ENCODE results near the gene ZNF444.

ZNF444 gene

DNA sequence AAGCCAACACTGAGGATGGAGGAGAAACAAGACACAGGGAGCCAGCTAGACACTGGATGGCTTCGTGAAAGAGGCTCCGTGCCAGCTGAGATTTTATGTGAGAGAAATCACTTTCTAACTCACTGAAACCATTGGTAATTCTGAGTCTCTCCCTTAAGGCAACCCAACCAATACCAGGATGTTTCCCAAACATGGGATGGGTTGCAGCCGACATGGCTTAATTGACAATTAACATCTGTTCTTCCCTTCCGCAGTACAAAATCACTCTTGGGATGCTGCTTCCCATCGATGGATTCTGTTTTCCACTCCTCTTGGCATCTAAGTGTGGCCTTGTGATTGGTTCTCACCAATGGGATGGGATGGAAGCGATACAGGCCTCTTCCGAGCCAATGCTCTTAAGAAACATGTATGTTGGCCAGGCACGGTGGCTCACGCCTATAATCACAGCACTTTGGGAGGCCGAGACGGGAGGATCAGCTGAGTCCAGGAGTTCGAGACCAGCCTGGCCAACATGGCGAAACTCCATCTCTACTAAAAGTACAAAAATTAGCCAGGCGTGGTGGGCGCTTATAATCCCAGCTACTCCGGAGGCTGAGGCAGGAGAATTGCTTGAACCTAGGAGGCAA lies 17.7 kb upstream of the ZNF444 start:
- DNase-seq, result no peak

DNA sequence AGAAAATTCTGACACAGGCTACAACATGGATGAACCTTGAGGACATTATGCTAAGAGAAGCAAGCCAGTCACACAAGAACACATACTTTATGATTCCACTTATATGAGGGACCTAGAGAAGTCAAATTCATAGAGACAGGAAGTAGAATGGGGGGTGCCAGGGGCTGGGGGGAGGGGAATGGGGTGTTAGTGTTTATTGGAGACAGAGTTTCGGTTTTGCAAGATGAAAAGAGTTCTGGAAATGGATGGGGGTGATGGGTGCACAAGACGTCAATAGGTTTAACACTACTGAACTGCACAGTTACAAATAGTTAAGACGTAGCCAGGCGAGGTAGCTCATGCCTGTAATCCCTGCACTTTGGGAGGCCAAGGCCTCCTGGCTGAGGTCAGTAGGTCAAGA lies 16.5 kb upstream of the ZNF444 start:
- DNase-seq, result no peak

DNA sequence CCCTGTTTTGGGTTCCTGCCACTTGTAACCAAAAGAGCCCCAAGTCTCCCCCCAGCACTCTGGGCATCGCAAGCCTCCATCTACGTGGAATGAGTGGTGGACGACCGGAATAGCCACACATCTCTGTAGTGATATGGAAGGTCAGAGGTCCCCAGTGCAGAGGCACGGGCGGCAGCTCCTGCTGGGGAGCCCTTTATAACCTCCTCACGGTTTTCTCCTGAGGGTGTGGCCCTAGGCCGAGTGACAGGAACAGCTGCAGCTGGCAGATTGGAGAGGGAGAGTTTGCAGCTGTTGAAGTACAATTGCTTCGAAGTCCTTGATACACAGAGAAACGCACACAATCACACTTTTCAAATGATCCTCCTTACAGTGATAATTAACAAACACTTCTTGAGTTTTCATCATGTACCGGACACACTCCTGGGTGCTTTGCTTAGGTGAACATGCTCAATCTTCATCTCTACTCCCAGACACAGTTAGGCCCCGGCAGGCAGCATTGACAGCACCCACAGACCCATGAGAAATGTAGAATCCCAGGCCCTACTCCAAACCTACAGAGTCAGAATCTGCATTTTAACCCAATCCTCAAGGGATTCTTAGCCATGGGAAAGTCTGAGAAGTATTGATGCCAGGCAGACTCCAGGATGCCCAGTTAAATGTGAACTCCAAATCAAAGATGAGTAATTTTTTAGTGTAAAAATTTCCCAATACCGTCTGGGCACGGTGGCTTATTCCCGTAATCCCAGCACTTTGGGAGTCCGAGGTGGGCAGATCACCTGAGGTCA lies 15.1 kb upstream of the ZNF444 start:
- no peak for DNase-seq

DNA sequence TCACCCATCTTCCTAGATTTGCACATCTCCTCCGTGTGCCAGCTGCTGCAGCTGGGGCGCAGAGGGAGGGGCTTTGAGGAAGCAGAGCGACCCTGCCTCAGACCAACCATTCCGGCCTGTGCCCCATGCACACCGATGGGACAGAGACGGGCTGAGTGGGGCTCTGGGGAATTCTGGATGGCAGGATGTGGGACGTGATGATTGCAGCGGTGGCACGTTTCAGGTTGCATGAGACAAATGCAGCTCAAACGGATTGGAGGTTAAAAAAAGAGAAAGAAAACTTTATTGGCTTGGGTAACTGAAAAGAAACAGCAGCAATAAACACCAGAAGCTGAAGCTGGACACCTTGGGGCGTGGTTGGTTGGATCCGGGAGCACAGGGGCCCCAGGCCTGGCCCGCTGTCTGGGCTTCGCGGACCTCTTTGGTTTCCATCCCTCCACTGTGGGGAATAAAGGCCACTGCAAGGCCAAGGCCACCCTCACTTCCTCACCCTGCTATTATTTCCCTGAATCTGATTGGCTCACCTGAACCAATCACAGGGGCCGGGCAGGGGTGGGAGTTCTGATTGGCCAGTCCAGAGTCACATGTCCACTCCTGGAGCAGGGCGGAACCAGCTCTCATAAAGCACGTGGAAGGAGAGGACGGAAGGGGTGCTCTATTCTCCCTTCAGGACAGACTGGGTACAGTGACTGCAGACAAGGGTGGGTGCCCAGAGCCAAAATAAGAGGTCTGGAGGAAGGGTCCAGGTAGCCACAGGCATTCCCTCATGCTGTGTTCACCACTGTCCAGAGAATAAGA lies 13.9 kb upstream of the ZNF444 start:
- DNase-seq, result no peak

DNA sequence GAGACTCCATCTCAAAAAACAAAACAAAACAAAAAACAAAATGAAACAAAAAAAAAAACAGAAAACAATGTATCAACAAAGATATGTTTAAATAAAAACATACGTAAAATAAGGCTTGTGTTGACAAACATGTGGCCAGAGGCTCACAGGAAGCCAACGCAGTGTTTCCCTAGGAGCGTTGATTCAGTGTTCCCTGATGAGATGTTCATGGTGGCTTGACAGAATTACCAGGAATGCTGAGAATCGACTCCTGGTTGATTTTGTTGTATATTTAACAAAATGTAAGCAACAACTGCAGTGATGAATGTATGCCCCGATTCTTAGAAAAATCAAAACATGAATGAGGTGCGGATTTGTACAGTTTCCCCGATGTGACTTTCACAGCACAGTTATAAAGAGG lies 11.1 kb upstream of the ZNF444 start:
- DNase-seq, result no peak

DNA sequence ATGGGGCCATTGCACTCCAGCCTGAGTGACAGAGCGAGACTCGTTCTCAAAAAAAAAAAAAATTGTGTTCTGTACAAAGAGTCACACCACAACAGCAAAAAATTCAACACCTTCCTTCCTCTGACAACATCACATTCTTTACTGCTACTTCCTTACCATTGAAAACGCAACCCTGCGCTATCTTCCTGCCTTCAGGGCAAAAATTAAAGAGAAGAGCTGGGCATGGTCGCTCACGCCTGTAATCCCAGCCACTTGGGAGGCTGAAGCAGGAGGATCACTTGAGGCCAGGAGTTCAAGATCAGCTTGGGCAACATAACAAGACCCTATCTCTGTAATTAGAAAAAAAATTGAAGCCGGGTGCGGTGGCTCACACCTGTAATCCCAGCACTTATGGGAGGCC lies 9.4 kb upstream of the ZNF444 start:
- no peak for DNase-seq

DNA sequence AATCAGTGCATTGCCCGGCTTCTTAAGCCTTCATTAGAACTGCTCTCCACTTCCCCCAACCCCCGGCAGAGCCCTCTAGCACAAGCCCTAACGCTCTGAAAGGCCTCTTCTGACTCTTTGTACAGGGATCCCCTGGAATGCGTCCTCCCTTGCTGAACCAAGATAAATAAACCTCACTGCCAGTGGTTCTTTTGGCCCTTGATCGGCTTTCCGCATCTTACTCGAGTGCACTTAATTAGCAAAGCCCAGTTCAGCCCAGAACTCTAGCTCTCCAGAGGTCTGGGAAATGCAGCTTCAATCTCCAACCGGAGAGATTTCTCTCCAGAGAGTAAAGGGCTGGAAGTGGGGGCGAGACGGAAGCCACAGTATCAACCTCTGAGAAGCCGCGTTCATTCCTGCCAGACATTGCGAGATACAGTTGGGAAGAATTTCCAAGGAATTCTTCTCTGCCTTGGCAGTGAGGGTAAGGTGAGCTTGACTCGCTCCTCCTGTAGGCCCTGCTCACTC lies 8.7 kb upstream of the ZNF444 start:
- no peak for DNase-seq

- DNase-seq, result no peak
Observed at GRCh38 chr19:56133858-56134653, 7.0 kb upstream of the ZNF444 start.

DNA sequence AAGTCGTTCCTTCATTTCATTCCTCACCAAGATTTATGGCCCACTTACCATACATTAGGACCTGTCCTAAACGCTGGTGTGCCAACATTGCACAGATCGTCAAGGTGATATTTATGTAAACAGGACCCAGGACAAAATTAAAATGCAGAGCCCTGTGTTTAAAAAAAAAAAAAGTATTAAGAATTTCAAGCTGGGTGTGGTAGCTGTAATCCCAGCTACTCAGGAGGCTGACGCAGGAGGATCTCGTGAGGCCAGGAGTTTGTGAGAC lies 6.5 kb upstream of the ZNF444 start:
- no peak for DNase-seq

- DNase-seq, result no peak
Observed at GRCh38 chr19:56136362-56136761, 4.7 kb upstream of the ZNF444 start.

- DNase-seq, result no peak
Observed at GRCh38 chr19:56137405-56137804, 3.7 kb upstream of the ZNF444 start.

DNA sequence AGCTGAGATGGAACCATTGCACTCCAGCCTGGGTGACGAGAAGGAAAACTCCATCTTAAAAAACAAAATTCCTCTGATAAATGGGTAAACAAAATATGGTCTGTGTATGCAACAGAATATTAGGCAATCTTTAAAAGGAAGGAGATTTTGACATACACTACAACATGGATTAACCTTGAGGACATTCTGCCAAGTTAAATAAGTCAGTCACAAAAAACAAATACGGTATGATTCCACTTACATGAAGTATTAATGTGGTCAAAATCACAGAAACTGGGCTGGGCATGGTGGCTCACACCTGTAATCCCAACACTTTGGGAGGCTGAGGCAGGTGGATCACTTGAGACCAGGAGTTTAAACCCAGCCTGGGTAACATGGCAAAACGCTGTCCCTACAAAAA lies 3.0 kb upstream of the ZNF444 start:
- no peak for DNase-seq

- DNase-seq, result peak; percentile 28
Observed at GRCh38 chr19:56139847-56140582, 1.1 kb upstream of the ZNF444 start.

DNA sequence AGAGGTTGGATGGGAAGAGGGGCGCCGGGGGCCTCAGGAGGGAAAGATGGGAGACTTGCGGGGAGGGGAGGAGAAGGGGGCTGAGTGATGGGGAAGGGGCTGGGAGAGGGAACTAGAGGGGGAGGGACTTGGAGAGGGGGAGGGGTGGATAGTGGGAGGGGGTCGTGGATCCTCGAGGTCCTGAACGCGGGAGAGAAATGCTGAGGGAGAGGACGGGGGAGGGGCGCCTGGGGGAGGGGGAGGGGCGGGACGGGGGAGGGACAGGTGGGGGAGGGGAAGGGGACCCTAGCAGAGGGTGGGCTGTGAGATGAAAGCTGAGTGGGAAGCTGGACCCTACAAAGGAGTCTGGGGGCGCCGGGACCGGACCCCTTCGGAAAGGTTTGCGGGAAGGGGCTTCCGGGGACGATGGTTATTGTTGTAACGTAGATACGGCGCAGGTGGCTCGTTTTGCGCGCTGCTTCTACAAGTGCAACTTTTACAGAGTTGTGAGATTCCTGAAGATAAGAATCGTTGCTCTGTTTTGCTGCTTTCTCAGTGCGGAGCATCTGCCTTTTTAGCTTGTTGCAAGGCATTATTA lies 418 bp downstream of the ZNF444 start:
- DNase-seq, result no peak

DNA sequence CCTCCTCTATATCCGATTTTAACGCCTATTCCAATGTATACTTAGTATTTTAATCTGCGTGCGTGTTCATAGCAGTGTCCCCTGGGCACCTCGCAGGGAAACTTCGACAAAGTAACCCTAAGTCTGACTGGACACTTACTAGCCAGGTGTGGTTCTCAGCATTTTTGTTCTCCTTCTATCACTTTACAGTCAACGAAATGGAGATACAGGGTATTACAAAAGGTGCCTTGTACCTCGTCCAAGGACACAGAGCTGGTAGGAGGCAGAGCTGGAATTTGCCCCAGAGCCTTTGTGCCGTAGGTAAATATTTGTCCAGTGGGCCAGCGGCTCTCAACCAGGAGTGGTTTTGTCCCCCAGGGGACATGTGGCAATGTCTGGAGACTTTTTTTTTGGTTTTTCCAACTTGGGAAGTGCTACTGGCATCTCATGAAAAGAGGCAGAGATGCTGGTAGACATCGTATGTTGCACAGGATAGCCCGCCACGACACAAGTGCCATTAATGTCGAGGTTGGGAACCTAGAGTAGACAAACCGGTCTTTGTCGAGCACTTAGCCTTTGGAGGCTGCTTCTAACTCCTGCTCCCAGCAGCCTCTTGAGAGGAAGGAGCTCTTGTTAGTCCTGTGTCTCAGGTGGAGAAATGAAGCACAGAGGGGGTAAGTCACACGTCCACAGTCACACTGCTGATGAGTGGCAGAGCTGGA lies 1.1 kb downstream of the ZNF444 start:
- DNase-seq, result no peak

DNA sequence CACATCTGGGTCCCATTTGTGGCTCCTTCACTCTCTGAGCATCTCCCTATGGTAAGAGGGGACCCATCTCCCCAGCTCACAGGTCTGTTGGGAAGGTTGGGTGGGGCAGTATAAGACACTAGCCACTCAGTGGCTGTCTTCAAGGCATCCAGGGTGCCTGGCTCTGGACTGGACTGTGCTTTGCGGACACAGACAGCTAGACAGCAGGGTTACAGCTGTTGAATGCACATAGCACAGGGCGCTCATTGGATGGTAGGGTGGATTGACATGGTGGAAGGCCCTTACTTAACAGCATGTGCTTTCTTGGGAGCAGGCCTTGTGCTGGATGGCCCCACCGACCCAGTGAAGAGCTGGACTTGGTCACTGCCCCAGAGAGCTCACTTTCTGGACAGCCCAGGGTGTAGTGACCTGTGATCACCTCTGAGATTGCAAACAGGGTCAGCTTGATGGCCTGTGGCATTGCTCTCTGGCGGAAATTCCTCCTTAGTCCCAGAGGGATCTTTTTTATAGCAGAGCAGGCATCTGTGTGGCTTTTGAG lies 1.9 kb downstream of the ZNF444 start:
- DNase-seq, result no peak

- no peak for DNase-seq
Observed at GRCh38 chr19:56144376-56144775, 3.3 kb downstream of the ZNF444 start.

DNA sequence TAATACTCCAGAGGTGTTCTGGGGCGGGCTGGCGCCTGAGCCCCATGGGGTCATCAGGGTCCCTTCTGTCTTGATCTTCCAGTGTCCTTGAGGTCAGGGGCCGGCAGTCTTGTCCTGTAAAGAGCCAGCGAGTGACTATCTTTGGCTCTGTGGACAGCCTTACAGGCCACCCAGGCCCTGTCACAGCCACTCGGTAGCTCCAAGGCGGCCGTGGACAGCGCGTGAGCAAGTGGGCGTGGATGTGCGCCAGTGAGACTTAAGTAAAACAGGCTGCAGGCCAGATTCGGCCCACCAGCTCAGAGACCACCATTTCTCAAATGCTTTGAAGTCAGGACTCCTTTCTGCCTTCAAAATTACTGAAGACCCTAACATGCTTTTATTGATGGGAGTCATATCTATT lies 3.7 kb downstream of the ZNF444 start:
- DNase-seq, result no peak

- DNase-seq, result no peak
Observed at GRCh38 chr19:56145698-56146097, 4.6 kb downstream of the ZNF444 start.

DNA sequence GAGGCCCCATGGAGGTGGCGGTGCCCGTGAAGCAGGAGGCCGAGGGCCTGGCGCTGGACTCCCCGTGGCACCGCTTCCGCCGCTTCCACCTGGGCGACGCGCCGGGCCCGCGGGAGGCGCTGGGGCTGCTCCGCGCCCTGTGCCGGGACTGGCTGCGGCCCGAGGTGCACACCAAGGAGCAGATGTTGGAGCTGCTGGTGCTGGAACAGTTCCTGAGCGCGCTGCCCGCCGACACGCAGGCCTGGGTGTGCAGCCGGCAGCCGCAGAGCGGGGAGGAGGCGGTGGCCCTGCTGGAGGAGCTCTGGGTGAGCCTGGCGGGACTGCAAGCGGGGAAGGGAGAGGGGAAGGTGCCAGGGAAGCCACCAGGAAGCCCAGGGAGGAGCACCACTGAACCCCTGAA lies 5.8 kb downstream of the ZNF444 start:
- DNase-seq, result no peak

GRCh38 chr19:56147307-56147706 lies 6.2 kb downstream of the ZNF444 start:
- DNase-seq, result no peak

Data from stimulated activated CD4-positive, alpha-beta T cell treated with anti-CD3 and anti-CD28 coated beads, Interleukin-1b, Interleukin-23, amount 100 ng/mL, for 48 hours (primary cell).